A549 (cell line): ENCODE results near the gene PDP2. TPM values are rescaled to one million over a fixed set of nuclear protein-coding genes. Genes with fewer than 3 reads are reported as not detected.

Source experiments
- ATAC-seq, 2 experiments: fragments of 200-7000 bp in 1 of 2; fragments of >200 bp in 1 of 2; cut with Nextera tagmentation in 1 of 2; cut with Tn5 transposase in 1 of 2; 3 replicates each; pipeline versions ENCODE4 v1.8.0 to v1.9.1; 2018 to 2020; ENCODE audit warnings: mild to moderate bottlenecking in 1 of 2, moderate library complexity in 1 of 2
- CTCF ChIA-PET: fragments of 300-600 bp; sonication (Branson Sonifier 250); formaldehyde crosslinking; extraction: SDS; loops from one replicate; lab custom pipeline; 2021; ENCODE audit warnings: antibody characterized with exemption, inconsistent platforms; lab: Yijun Ruan, JAX
- POLR2A ChIA-PET: fragments of 350-600 bp; formaldehyde crosslinking; extraction: SDS; loops from one replicate; lab custom pipeline; 2021; ENCODE audit warnings: antibody characterized with exemption, inconsistent platforms; lab: Yijun Ruan, JAX
- DNase-seq, 2 experiments: peaks; one replicate each; pipeline versions ENCODE4 v3.0.0 to v3.0.0-alpha.2; 2011 to 2016; ENCODE audit warnings: low read depth in 1 of 2, low spot score in 1 of 2
- FAIRE-seq: peaks from 2 replicates; lab custom pipeline; 2011; peaks lifted over from hg19 to GRCh38; lab: Jason Lieb, UNC
- H3K27ac ChIP-seq, 2 experiments: fragments of >200 bp; sonication (Bioruptor Twin); formaldehyde crosslinking; 3 replicates each; pipeline ENCODE4 v1.5.1; 2016 to 2017
- H3K4me1 ChIP-seq: fragments of >200 bp; sonication (Bioruptor Twin); formaldehyde crosslinking; 3 replicates; pipeline ENCODE4 v1.6.1; 2016
- H3K4me2 ChIP-seq: fragments of >200 bp; sonication (Bioruptor Twin); formaldehyde crosslinking; 3 replicates; pipeline ENCODE4 v1.6.1; 2016
- H3K4me3 ChIP-seq: fragments of >200 bp; sonication (Bioruptor Twin); formaldehyde crosslinking; 3 replicates; pipeline ENCODE4 v1.5.1; 2016
- H3K9me3 ChIP-seq: fragments of >200 bp; sonication (Bioruptor Twin); formaldehyde crosslinking; 3 replicates; pipeline ENCODE4 v1.6.1; 2016
- ATOH8 ChIP-seq: fragments of 250-450 bp; sonication (Bioruptor Pico); IDR thresholded peaks from 2 replicates; pipeline ENCODE4 v1.5.0; 2020; ENCODE audit warnings: low read depth, mild to moderate bottlenecking, moderate library complexity
- BHLHE40 ChIP-seq: IDR thresholded peaks from 2 replicates; pipeline ENCODE4 v1.6.1; 2012; ENCODE audit warnings: low read depth, low read length, inconsistent platforms
- CEBPB ChIP-seq, 2 experiments: fragments of >200 bp in 1 of 2; sonication (Bioruptor Twin) in 1 of 2; formaldehyde crosslinking in 1 of 2; IDR thresholded peaks; 2 replicates each; pipeline ENCODE4 v1.6.1; 2012 to 2016
- EP300 ChIP-seq, 2 experiments: fragments of >200 bp; sonication (Bioruptor Twin); formaldehyde crosslinking; IDR thresholded peaks; 2 replicates in 1 of 2; 3 replicates in 1 of 2; pipeline ENCODE4 v1.6.1; 2016 to 2017
- ESRRA ChIP-seq: fragments of 150-350 bp; IDR thresholded peaks from 2 replicates; pipeline ENCODE4 v1.6.1; 2014; ENCODE audit warnings: mild to moderate bottlenecking, low read length, borderline replicate concordance
- FOSB ChIP-seq: fragments of 250-450 bp; sonication (Bioruptor Pico); IDR thresholded peaks from 2 replicates; pipeline ENCODE4 v1.5.0; 2020; ENCODE audit warnings: mild to moderate bottlenecking, moderate library complexity
- FOSL2 ChIP-seq, 2 experiments: fragments of 450-650 bp in 1 of 2; fragments of >200 bp in 1 of 2; sonication (Bioruptor Twin) in 1 of 2; formaldehyde crosslinking; IDR thresholded peaks; 2 replicates each; pipeline versions ENCODE4 v1.5.0 to v1.6.1; 2016 to 2020; ENCODE audit warnings: mild to moderate bottlenecking in 1 of 2, moderate library complexity in 1 of 2
- GATA3 ChIP-seq: IDR thresholded peaks from 2 replicates; pipeline ENCODE4 v1.6.1; 2012; ENCODE audit warnings: borderline replicate concordance
- HES2 ChIP-seq: fragments of >200 bp; sonication (Bioruptor Twin); formaldehyde crosslinking; IDR thresholded peaks from 2 replicates; pipeline ENCODE4 v1.6.1; 2016
- HMGXB4 ChIP-seq: fragments of 250-450 bp; sonication (Bioruptor Pico); IDR thresholded peaks from 2 replicates; pipeline ENCODE4 v1.5.0; 2021; ENCODE audit warnings: mild to moderate bottlenecking, moderate library complexity, borderline replicate concordance
- JUNB ChIP-seq: fragments of >200 bp; sonication (Bioruptor Twin); formaldehyde crosslinking; IDR thresholded peaks from 2 replicates; pipeline ENCODE4 v1.6.1; 2016
- KDM1A ChIP-seq: fragments of 200-600 bp; sonication (generic); IDR thresholded peaks from 2 replicates; pipeline ENCODE4 v1.6.1; 2016; ENCODE audit warnings: low read depth, mild to moderate bottlenecking
- MAFK ChIP-seq: fragments of 450-650 bp; IDR thresholded peaks from 2 replicates; pipeline ENCODE4 v1.6.1; 2014; ENCODE audit not compliant: partially characterized antibody
- MAX ChIP-seq: IDR thresholded peaks from 2 replicates; pipeline ENCODE4 v1.6.1; 2012
- MYC ChIP-seq: IDR thresholded peaks from 2 replicates; pipeline ENCODE4 v1.6.1; 2012; ENCODE audit warnings: mild to moderate bottlenecking, inconsistent platforms, low read length, improper control_type of control experiment, borderline replicate concordance
- NR3C1 ChIP-seq: fragments of >200 bp; sonication (Bioruptor Twin); formaldehyde crosslinking; IDR thresholded peaks from 3 replicates; pipeline ENCODE4 v1.6.1; 2017
- PHF8 ChIP-seq: fragments of 200-600 bp; sonication (generic); IDR thresholded peaks from 2 replicates; pipeline ENCODE4 v1.6.1; 2016; ENCODE audit warnings: low read depth, mild to moderate bottlenecking, antibody characterized with exemption, moderate library complexity, borderline replicate concordance
- POLR2AphosphoS2 ChIP-seq: conservative IDR thresholded peaks from 2 replicates; pipeline ENCODE4 v1.6.1; 2012; ENCODE audit warnings: low read length, improper control_type of control experiment, inconsistent platforms
- RAD21 ChIP-seq, 2 experiments: fragments of >200 bp in 1 of 2; sonication (Bioruptor Twin) in 1 of 2; formaldehyde crosslinking in 1 of 2; IDR thresholded peaks in 1 of 2; conservative IDR thresholded peaks in 1 of 2; 2 replicates in 1 of 2; 3 replicates in 1 of 2; pipeline ENCODE4 v1.6.1; 2012 to 2018; ENCODE audit warnings: inconsistent platforms in 1 of 2
- REST ChIP-seq: fragments of 200-600 bp; sonication (generic); IDR thresholded peaks from 2 replicates; pipeline ENCODE4 v1.6.1; 2016; ENCODE audit warnings: antibody characterized with exemption, mild to moderate bottlenecking, moderate library complexity
- RFX5 ChIP-seq: fragments of 450-650 bp; IDR thresholded peaks from 2 replicates; pipeline ENCODE4 v1.7.1; 2014; ENCODE audit warnings: antibody characterized with exemption, mild to moderate bottlenecking, moderate library complexity
- RNF2 ChIP-seq: fragments of 200-600 bp; sonication (generic); IDR thresholded peaks from 2 replicates; pipeline ENCODE4 v1.6.1; 2016; ENCODE audit warnings: low read depth, mild to moderate bottlenecking, antibody characterized with exemption, moderate library complexity, borderline replicate concordance
- USF2 ChIP-seq: fragments of 450-650 bp; IDR thresholded peaks from 2 replicates; pipeline ENCODE4 v1.6.1; 2014; ENCODE audit warnings: antibody characterized with exemption
- ZNF302 ChIP-seq: fragments of 250-450 bp; sonication (Bioruptor Pico); IDR thresholded peaks from 2 replicates; pipeline ENCODE4 v1.9.0; 2021; ENCODE audit warnings: inconsistent platforms, mild to moderate bottlenecking, moderate library complexity
- ZSCAN20 ChIP-seq: fragments of 250-450 bp; sonication (Bioruptor Pico); IDR thresholded peaks from 2 replicates; pipeline ENCODE4 v1.8.0; 2022; ENCODE audit warnings: mild to moderate bottlenecking, moderate library complexity
- WGBS: methylation state at CpG from one replicate; pipeline ENCODE4 v1.1.6; 2017; ENCODE audit errors: missing lambda C conversion rate; 5-methylcytosine and 5-hydroxymethylcytosine counted together
- polyA plus RNA-seq, 4 experiments: library from polyadenylated mRNA; depleted of rRNA in 3 of 4; stranded (reverse); fragments of >200 nt; fragmentation: RNase III in 1 of 4; extraction: RNeasy Plus Mini Kit Qiagen cat#74134 plus additional on column Dnase treatment in 1 of 4; gene quantifications; 2 replicates in 3 of 4; 3 replicates in 1 of 4; pipeline ENCODE4 v1.2.3, GENCODE V29; 2011 to 2017

PDP2 gene
- polyA plus RNA-seq, 2 of the 4 experiments (the other 2 are of a cell fraction), result 10.0 to 10.5 TPM

GRCh38 chr16:66882702-66883101 lies 2.4 kb downstream of the PDP2 start:
- Histone ChIP-seq H3K9me3 (no peaks in the 10 kb centered on the region), H3K4me1 (peaks cover 13% of the 10 kb centered on the region; the same call in 2 of the 3 replicates), H3K4me3 (no peak overlapping the region), H3K27ac (no peak overlapping the region), H3K4me2 (no peak overlapping the region)
- TF ChIP-seq BHLHE40 (no peak), HMGXB4 (CRISPR knock-in tag) (no peak), ZNF302 (CRISPR knock-in tag) (no peak), GATA3 (no peak), JUNB (no peak), MAFK (no peak), POLR2AphosphoS2 (no peak), PHF8 (no peak)
- WGBS, result 96% methylated on average over 3 of the region's 3 CpGs
- FAIRE-seq (no peak), ATAC-seq (no peak), DNase-seq (no peak)
- POLR2A ChIA-PET, result no interaction called here
- CTCF ChIA-PET, result interaction anchor here (0.7 to 40.8 kb wide), 11 partner anchors 8 to 185 kb away, joined by 3 to 837 read pairs (median 5); partner anchors contain the start of genes CDH16, CES3, NAE1 and RRAD

GRCh38 chr16:66885491-66885890 lies 5.2 kb downstream of the PDP2 start:
- DNase-seq, result no peak
- CTCF ChIA-PET, result interaction anchor here (0.7 to 40.8 kb wide), 6 partner anchors 10 to 69 kb away, joined by 3 to 837 read pairs (median 17); partner anchors contain the start of genes CDH16 and RRAD

GRCh38 chr16:66886321-66886720 lies 6.0 kb downstream of the PDP2 start:
- Histone ChIP-seq H3K27ac (no peak overlapping the region), H3K4me1 (peaks cover 11% of the 10 kb centered on the region; the same call in 2 of the 3 replicates), H3K4me2 (no peak overlapping the region), H3K9me3 (no peaks in the 10 kb centered on the region), H3K4me3 (no peak overlapping the region)
- WGBS, result 60% methylated on average over 2 of the region's 2 CpGs
- ChIA-PET POLR2A (no interaction called here), CTCF (interaction anchor here (0.7 to 40.8 kb wide), 3 partner anchors 9 to 68 kb away, joined by 4 to 837 read pairs (median 57); partner anchors contain the start of genes CDH16 and RRAD)
- DNase-seq, result no peak
- no peak for FAIRE-seq
- ATAC-seq, result no peak
- TF ChIP-seq RFX5 (no peak), CEBPB (IDR thresholded peaks at IDR 0.05) (no peak), RNF2 (no peak), RAD21 (conservative IDR thresholded peaks at IDR 0.05 in 1 of 2, IDR thresholded peaks at IDR 0.05 in 1 of 2) (no peak), ESRRA (no peak), EP300 (IDR thresholded peaks at IDR 0.05) (no peak), REST (no peak), POLR2AphosphoS2 (no peak), FOSB (CRISPR knock-in tag) (no peak), KDM1A (no peak)

More at GRCh38 chr16:66885491-66885890, 5.2 kb downstream of the PDP2 start:
- H3K27ac ChIP-seq, result no peak overlapping the region
- no peak for TF ChIP-seq MYC
- no peak for TF ChIP-seq RAD21 (conservative IDR thresholded peaks at IDR 0.05 in 1 of 2, IDR thresholded peaks at IDR 0.05 in 1 of 2)
- no peak for TF ChIP-seq PHF8
- no peak for TF ChIP-seq NR3C1
- no peak for TF ChIP-seq ZSCAN20 (CRISPR knock-in tag)
- TF ChIP-seq FOSL2 (IDR thresholded peaks at IDR 0.05), result no peak
- TF ChIP-seq FOSL2 (CRISPR knock-in tag; IDR thresholded peaks at IDR 0.05), result no peak
- no peak for TF ChIP-seq HES2
- TF ChIP-seq ATOH8, result no peak
- TF ChIP-seq MAX, result no peak
- TF ChIP-seq RNF2, result no peak
- no peak for TF ChIP-seq USF2
- 93% methylated on average over 12 of the region's 12 CpGs for WGBS
- H3K9me3 ChIP-seq, result no peaks in the 10 kb centered on the region
- H3K4me3 ChIP-seq, result no peak overlapping the region
- POLR2A ChIA-PET, result no interaction called here
- H3K4me2 ChIP-seq, result no peak overlapping the region
- H3K4me1 ChIP-seq, result peaks cover 13% of the 10 kb centered on the region; the same call in 2 of the 3 replicates
- FAIRE-seq, result no peak
- ATAC-seq, result no peak
